Spleen (tissue), 11 donors: Measurements from ENCODE around the gene OTOG. TPM values are rescaled to one million over a fixed set of nuclear protein-coding genes. Genes with fewer than 3 reads are reported as not detected.

ENCODE experiments used
- DNase-seq: peaks from one replicate; pipeline ENCODE4 v3.0.0-alpha.2; 2020
- H3K27ac ChIP-seq, 8 donors: fragments of 200-600 bp; sonication (generic) in 7 of 8; 1 replicate in 4 of 8; 2 replicates in 4 of 8; pipeline versions ENCODE4 v1.5.0 to v1.8.0; 2016 to 2021; ENCODE audit warnings: inconsistent platforms in 4 of 8, mild to moderate bottlenecking in 4 of 8, moderate library complexity in 1 of 8
- H3K27me3 ChIP-seq, 7 donors: fragments of 200-600 bp; sonication (generic) in 6 of 7; replicated peaks in 1 of 7; 1 replicate in 4 of 7; 2 replicates in 3 of 7; pipeline versions ENCODE4 v1.5.0 to v1.8.0; 2016 to 2021; ENCODE audit warnings: inconsistent platforms in 3 of 7, mild to moderate bottlenecking in 1 of 7
- H3K36me3 ChIP-seq, 6 donors: fragments of 200-600 bp; sonication (generic) in 5 of 6; 1 replicate in 4 of 6; 2 replicates in 2 of 6; pipeline versions ENCODE4 v1.5.0 to v1.8.0; 2016 to 2021; ENCODE audit warnings: inconsistent platforms in 2 of 6
- H3K4me1 ChIP-seq, 6 donors: fragments of 200-600 bp; sonication (generic) in 5 of 6; 1 replicate in 3 of 6; 2 replicates in 3 of 6; pipeline versions ENCODE4 v1.5.0 to v1.8.0; 2016 to 2021; ENCODE audit warnings: inconsistent platforms in 3 of 6
- H3K4me3 ChIP-seq, 8 donors: fragments of 200-600 bp; sonication (generic) in 7 of 8; 1 replicate in 4 of 8; 2 replicates in 4 of 8; pipeline versions ENCODE4 v1.5.0 to v1.8.0; 2016 to 2021; ENCODE audit warnings: inconsistent platforms in 4 of 8, mild to moderate bottlenecking in 4 of 8, moderate library complexity in 2 of 8
- H3K9me3 ChIP-seq, 8 donors: fragments of 200-600 bp; sonication (generic) in 7 of 8; 1 replicate in 4 of 8; 2 replicates in 4 of 8; pipeline versions ENCODE4 v1.5.0 to v1.8.0; 2016 to 2021; ENCODE audit warnings: inconsistent platforms in 4 of 8
- POLR2A ChIP-seq, 3 donors: fragments of 450-650 bp; IDR thresholded peaks; one replicate each; pipeline ENCODE4 v1.5.1; 2017; ENCODE audit warnings: antibody characterized with exemption in 3 of 3, mild to moderate bottlenecking in 1 of 3
- POLR2AphosphoS5 ChIP-seq, 3 donors: sonication (generic); formaldehyde crosslinking; IDR thresholded peaks; one replicate each; pipeline ENCODE4 v1.5.1; 2017; ENCODE audit warnings: antibody characterized with exemption in 3 of 3
- WGBS, 5 donors: extraction: QIAGEN DNeasy Blood & Tissue Kit in 3 of 5; methylation state at CpG; one replicate each; pipeline versions ENCODE4 v1.1.5 to v1.1.7; 2013 to 2018; 5-methylcytosine and 5-hydroxymethylcytosine counted together
- intact Hi-C: fragments of 100-400 bp; cut with DNase I; formaldehyde crosslinking; loops from one replicate; pipeline ENCODE4 v1.15.0; 2023; ENCODE audit warnings: low total_unique reads
- polyA plus RNA-seq, 3 donors: library from polyadenylated mRNA; stranded (reverse); fragments of 200-250 nt; gene quantifications; one replicate each; pipeline ENCODE4 v1.2.1, GENCODE V29; 2013
- total RNA-seq, 7 donors: library from RNA; depleted of rRNA in 3 of 7; stranded (reverse); fragments of >200 nt in 3 of 7; fragmentation: NEBNext Ultra II Directional in 4 of 7; extraction: Animal tissue kit (Norgen Biotek cat#: 25700) in 4 of 7; gene quantifications; one replicate each; pipeline versions ENCODE4 v1.1.0 to v1.2.1, GENCODE V29; 2016 to 2021
- TF ChIP-seq, protein P1 (sequence below), 11 experiments: fragments of 200-600 bp in 7 of 11; fragments of 450-650 bp in 4 of 11; sonication (generic) in 4 of 11; IDR thresholded peaks in 8 of 11; conservative IDR thresholded peaks in 3 of 11; 1 replicate in 7 of 11; 2 replicates in 4 of 11; pipeline versions ENCODE4 v1.4.0 to v1.8.0; 2016 to 2021; ENCODE audit warnings: antibody characterized with exemption in 11 of 11, inconsistent platforms in 4 of 11, mild to moderate bottlenecking in 1 of 11
- donor health status: healthy with polysubstance abuse.
- donor health status: DM: no; HTN: no; CAD: no; lungs with moderate emphysema.
- donor health status: DM: no; HTN: no; CAD: no.
- donor health status: Bipolar disorder and iron deficiency.
- donor health status: healthy.
- donor health status: DM: no; HTN: no; CAD: no.
- donor health status: DM: yes; HTN: yes; CAD: no.

OTOG gene
- total and polyA plus RNA-seq, 10 donors: not detected

DNA sequence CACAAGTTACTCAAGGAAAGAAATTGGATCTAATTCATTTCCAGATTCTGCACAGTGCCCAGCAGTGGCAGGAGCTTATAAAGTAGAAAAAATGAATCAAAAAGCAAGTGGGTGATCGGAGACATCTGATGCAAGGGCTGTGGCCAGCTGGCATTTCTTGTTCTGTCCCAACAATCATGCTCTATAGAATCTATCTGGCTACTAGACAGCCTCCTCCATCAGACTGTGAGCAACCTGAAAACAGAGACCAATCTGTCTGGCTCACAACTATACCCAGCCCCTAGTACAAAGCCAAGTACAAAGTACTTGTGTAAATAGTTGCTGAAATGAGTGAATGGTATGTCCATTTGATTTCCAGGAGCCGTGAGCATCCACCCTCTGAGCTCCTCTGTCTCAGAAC is 14.3 kb upstream of the OTOG start:
- Histone ChIP-seq H3K27ac (no peak overlapping the region), H3K4me3 (no peak overlapping the region), H3K27me3 (peaks cover 0 to 33% (median 0%) of the 10 kb centered on the region in 7 donors), H3K9me3 (no peaks in the 10 kb centered on the region), H3K4me1 (peaks cover 0 to 13% (median 7%) of the 10 kb centered on the region in 6 donors), H3K36me3 (no peaks in the 10 kb centered on the region)
- 74 to 84% (median 77%) methylated on average over 2 of the region's 2 CpGs for WGBS, 5 donors
- TF ChIP-seq POLR2A (IDR thresholded peaks at IDR 0.05): no peak
- no peak for TF ChIP-seq POLR2AphosphoS5 (IDR thresholded peaks at IDR 0.05)
- TF ChIP-seq, protein P1, sequence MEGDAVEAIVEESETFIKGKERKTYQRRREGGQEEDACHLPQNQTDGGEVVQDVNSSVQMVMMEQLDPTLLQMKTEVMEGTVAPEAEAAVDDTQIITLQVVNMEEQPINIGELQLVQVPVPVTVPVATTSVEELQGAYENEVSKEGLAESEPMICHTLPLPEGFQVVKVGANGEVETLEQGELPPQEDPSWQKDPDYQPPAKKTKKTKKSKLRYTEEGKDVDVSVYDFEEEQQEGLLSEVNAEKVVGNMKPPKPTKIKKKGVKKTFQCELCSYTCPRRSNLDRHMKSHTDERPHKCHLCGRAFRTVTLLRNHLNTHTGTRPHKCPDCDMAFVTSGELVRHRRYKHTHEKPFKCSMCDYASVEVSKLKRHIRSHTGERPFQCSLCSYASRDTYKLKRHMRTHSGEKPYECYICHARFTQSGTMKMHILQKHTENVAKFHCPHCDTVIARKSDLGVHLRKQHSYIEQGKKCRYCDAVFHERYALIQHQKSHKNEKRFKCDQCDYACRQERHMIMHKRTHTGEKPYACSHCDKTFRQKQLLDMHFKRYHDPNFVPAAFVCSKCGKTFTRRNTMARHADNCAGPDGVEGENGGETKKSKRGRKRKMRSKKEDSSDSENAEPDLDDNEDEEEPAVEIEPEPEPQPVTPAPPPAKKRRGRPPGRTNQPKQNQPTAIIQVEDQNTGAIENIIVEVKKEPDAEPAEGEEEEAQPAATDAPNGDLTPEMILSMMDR (IDR thresholded peaks at IDR 0.05 in 8 of 11, conservative IDR thresholded peaks at IDR 0.05 in 3 of 11): no peak
- no peak for DNase-seq
- intact Hi-C loops: no loop called here

DNA sequence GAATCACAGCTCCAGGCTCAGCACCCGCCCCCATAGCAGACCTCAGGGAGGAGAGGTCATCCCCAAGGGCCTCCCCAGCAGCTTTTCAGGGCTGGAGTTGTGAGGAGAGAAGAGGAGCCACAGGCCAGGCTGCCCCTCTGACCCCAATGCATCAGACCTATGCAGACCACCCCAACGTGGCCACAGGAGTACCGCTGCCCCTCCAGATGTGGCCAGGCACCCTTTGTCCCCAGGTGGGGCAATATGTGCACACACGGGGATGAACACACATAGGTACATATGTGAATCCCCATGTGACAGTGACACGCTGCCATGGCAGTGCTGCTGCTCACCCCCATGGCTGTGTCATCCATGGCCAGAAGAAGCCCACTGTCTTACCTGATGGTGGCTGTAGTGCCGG is 13.7 kb upstream of the OTOG start:
- Histone ChIP-seq H3K27me3 (peaks cover 0 to 31% (median 0%) of the 10 kb centered on the region in 7 donors), H3K36me3 (no peaks in the 10 kb centered on the region), H3K27ac (no peak overlapping the region), H3K9me3 (no peaks in the 10 kb centered on the region), H3K4me3 (no peak overlapping the region), H3K4me1 (peaks cover 0 to 7% (median 3%) of the 10 kb centered on the region in 6 donors)
- intact Hi-C loops: no loop called here
- 79 to 88% (median 87%) methylated on average over 4 to 6 of the region's 6 CpGs for WGBS, 5 donors
- no peak for DNase-seq
- TF ChIP-seq POLR2A (IDR thresholded peaks at IDR 0.05): no peak
- no peak for TF ChIP-seq POLR2AphosphoS5 (IDR thresholded peaks at IDR 0.05)
- TF ChIP-seq, protein P1 (IDR thresholded peaks at IDR 0.05 in 8 of 11, conservative IDR thresholded peaks at IDR 0.05 in 3 of 11): no peak

DNA sequence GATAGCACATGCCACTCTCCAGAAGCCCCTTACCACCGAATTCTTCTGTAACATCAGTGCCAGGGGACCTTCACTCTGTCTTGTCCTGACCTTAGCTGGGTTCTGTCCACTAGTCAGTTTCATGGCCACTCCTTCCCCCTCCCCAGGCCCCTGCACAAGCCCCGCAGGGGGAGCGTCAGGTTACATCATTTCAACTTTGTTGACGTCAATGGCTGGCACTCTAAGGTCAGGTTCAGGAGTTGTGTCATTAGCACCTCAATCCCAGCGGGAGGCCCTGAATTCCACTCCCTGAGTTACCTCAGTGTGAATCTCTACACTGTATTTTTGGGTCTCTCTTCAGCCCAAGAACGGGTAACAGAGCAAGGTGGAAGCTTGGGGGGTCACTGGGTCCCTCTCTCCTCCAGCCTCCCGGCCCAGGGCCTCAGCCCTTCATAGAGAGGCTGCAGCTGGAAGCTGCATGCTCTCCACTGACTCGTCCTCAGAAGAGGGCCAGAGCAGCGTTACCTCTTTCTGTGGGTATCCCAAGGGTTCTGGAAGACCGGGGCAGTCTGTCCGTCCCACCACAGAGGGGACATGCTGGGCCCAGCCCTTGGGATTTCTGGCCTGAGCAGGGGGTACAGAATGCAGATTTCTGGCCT is 13.2 kb upstream of the OTOG start:
- H3K27ac ChIP-seq: no peak overlapping the region
- no peak overlapping the region for H3K4me3 ChIP-seq
- WGBS, 5 donors: 55 to 83% (median 71%) methylated on average over 11 of the region's 11 CpGs
- no peaks in the 10 kb centered on the region for H3K9me3 ChIP-seq
- H3K27me3 ChIP-seq: peaks cover 0 to 26% (median 0%) of the 10 kb centered on the region in 7 donors
- no peak for DNase-seq
- intact Hi-C loops: no loop called here
- no peak for TF ChIP-seq POLR2A (IDR thresholded peaks at IDR 0.05)
- TF ChIP-seq POLR2AphosphoS5 (IDR thresholded peaks at IDR 0.05): no peak
- TF ChIP-seq, protein P1 (IDR thresholded peaks at IDR 0.05 in 8 of 11, conservative IDR thresholded peaks at IDR 0.05 in 3 of 11): no peak
- peaks cover 0 to 2% (median 0%) of the 10 kb centered on the region in 6 donors for H3K4me1 ChIP-seq
- no peaks in the 10 kb centered on the region for H3K36me3 ChIP-seq

- no peaks in the 10 kb centered on the region for H3K36me3 ChIP-seq
- DNase-seq: peak; percentile 9
- intact Hi-C loops: no loop called here
- no peak overlapping the region for H3K4me3 ChIP-seq
- no peak overlapping the region for H3K27ac ChIP-seq
- TF ChIP-seq POLR2AphosphoS5 (IDR thresholded peaks at IDR 0.05) (no peak), POLR2A (IDR thresholded peaks at IDR 0.05) (no peak)
- TF ChIP-seq, protein P1 (IDR thresholded peaks at IDR 0.05 in 8 of 11, conservative IDR thresholded peaks at IDR 0.05 in 3 of 11): no peak
- H3K4me1 ChIP-seq: no peaks in the 10 kb centered on the region
- H3K9me3 ChIP-seq: no peaks in the 10 kb centered on the region
- peaks cover 0 to 19% (median 0%) of the 10 kb centered on the region in 7 donors for H3K27me3 ChIP-seq
- WGBS, 5 donors: 81 to 96% (median 84%) methylated on average over 3 of the region's 3 CpGs
Measured at GRCh38 chr11:17535488-17535887, 11.6 kb upstream of the OTOG start.
